ENCODE data around the gene ZNF775. TPM values are rescaled to one million over a fixed set of nuclear protein-coding genes. Genes with fewer than 3 reads are reported as not detected.

The ZNF775 gene
- total and polyA plus RNA-seq, 2 of the 13 experiments (the other 11 are each of a cell fraction or from before 2014, with no cell fraction given): 3.1 to 3.2 TPM

DNA sequence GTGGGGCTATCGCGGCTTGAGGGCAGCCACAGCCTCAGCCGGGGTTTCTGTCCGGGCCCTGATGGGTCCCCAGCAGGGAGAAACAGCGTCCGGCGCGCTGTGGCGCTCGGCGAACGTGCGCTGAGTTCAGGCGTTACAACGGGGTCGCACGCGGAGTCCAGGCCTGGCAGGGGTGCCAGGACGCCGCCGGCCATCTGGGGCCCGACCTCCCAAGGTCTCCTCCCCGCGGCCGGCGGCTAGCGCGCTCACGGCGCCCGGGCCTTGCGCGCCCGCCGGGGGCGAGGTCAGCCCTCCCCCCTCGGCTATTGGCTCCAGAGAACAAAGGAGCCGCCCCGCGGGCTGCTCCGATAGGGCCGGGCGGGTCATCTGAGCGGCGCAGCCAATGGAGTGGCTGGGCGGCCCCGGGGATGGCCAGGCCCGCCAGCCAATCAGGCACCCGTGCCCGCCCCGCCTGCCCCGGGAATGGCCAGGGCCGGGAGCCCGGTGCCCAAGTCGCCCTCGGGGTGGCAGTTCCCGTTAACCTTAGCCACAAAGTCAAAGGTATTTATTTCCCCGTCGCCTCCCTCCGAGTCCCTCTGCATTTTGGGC lies at the start of gene ZNF775 (continued):
- TF ChIP-seq ZNF644 (CRISPR knock-in tag; IDR thresholded peaks at IDR 0.05; ENCODE audit: low read depth) (no peak), NKX3-1 (CRISPR knock-in tag; IDR thresholded peaks at IDR 0.05) (peak; percentile 68; the same call in 1 of the 2 replicates), ZNF598 (CRISPR knock-in tag; IDR thresholded peaks at IDR 0.05; ENCODE audit: borderline replicate concordance) (no peak)
- TF ChIP-seq, protein P1, sequence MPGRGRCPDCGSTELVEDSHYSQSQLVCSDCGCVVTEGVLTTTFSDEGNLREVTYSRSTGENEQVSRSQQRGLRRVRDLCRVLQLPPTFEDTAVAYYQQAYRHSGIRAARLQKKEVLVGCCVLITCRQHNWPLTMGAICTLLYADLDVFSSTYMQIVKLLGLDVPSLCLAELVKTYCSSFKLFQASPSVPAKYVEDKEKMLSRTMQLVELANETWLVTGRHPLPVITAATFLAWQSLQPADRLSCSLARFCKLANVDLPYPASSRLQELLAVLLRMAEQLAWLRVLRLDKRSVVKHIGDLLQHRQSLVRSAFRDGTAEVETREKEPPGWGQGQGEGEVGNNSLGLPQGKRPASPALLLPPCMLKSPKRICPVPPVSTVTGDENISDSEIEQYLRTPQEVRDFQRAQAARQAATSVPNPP (CRISPR knock-in tag; IDR thresholded peaks at IDR 0.05): no peak
- TF ChIP-seq, protein P2, sequence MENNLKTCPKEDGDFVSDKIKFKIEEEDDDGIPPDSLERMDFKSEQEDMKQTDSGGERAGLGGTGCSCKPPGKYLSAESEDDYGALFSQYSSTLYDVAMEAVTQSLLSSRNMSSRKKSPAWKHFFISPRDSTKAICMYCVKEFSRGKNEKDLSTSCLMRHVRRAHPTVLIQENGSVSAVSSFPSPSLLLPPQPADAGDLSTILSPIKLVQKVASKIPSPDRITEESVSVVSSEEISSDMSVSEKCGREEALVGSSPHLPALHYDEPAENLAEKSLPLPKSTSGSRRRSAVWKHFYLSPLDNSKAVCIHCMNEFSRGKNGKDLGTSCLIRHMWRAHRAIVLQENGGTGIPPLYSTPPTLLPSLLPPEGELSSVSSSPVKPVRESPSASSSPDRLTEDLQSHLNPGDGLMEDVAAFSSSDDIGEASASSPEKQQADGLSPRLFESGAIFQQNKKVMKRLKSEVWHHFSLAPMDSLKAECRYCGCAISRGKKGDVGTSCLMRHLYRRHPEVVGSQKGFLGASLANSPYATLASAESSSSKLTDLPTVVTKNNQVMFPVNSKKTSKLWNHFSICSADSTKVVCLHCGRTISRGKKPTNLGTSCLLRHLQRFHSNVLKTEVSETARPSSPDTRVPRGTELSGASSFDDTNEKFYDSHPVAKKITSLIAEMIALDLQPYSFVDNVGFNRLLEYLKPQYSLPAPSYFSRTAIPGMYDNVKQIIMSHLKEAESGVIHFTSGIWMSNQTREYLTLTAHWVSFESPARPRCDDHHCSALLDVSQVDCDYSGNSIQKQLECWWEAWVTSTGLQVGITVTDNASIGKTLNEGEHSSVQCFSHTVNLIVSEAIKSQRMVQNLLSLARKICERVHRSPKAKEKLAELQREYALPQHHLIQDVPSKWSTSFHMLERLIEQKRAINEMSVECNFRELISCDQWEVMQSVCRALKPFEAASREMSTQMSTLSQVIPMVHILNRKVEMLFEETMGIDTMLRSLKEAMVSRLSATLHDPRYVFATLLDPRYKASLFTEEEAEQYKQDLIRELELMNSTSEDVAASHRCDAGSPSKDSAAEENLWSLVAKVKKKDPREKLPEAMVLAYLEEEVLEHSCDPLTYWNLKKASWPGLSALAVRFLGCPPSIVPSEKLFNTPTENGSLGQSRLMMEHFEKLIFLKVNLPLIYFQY (CRISPR knock-in tag; IDR thresholded peaks at IDR 0.05; ENCODE audit: borderline replicate concordance): peak; percentile 48; the same call in 1 of the 2 replicates
- TF ChIP-seq, protein P3, sequence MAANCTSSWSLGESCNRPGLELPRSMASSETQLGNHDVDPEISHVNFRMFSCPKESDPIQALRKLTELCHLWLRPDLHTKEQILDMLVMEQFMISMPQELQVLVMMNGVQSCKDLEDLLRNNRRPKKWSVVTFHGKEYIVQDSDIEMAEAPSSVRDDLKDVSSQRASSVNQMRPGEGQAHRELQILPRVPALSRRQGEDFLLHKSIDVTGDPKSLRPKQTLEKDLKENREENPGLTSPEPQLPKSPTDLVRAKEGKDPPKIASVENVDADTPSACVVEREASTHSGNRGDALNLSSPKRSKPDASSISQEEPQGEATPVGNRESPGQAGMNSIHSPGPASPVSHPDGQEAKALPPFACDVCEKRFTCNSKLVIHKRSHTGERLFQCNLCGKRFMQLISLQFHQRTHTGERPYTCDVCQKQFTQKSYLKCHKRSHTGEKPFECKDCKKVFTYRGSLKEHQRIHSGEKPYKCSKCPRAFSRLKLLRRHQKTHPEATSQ (CRISPR knock-in tag; IDR thresholded peaks at IDR 0.05; ENCODE audit: borderline replicate concordance): no peak
- TF ChIP-seq, protein P4, sequence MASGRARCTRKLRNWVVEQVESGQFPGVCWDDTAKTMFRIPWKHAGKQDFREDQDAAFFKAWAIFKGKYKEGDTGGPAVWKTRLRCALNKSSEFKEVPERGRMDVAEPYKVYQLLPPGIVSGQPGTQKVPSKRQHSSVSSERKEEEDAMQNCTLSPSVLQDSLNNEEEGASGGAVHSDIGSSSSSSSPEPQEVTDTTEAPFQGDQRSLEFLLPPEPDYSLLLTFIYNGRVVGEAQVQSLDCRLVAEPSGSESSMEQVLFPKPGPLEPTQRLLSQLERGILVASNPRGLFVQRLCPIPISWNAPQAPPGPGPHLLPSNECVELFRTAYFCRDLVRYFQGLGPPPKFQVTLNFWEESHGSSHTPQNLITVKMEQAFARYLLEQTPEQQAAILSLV (CRISPR knock-in tag; IDR thresholded peaks at IDR 0.05; ENCODE audit: borderline replicate concordance): no peak
- TF ChIP-seq, protein P5, sequence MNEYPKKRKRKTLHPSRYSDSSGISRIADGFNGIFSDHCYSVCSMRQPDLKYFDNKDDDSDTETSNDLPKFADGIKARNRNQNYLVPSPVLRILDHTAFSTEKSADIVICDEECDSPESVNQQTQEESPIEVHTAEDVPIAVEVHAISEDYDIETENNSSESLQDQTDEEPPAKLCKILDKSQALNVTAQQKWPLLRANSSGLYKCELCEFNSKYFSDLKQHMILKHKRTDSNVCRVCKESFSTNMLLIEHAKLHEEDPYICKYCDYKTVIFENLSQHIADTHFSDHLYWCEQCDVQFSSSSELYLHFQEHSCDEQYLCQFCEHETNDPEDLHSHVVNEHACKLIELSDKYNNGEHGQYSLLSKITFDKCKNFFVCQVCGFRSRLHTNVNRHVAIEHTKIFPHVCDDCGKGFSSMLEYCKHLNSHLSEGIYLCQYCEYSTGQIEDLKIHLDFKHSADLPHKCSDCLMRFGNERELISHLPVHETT (CRISPR knock-in tag; conservative IDR thresholded peaks at IDR 0.05): peak; percentile 87
- TF ChIP-seq, protein P6, sequence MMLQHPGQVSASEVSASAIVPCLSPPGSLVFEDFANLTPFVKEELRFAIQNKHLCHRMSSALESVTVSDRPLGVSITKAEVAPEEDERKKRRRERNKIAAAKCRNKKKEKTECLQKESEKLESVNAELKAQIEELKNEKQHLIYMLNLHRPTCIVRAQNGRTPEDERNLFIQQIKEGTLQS (CRISPR knock-in tag; IDR thresholded peaks at IDR 0.05): peak; percentile 16; the same call in 1 of the 2 replicates
- TF ChIP-seq, protein P7, sequence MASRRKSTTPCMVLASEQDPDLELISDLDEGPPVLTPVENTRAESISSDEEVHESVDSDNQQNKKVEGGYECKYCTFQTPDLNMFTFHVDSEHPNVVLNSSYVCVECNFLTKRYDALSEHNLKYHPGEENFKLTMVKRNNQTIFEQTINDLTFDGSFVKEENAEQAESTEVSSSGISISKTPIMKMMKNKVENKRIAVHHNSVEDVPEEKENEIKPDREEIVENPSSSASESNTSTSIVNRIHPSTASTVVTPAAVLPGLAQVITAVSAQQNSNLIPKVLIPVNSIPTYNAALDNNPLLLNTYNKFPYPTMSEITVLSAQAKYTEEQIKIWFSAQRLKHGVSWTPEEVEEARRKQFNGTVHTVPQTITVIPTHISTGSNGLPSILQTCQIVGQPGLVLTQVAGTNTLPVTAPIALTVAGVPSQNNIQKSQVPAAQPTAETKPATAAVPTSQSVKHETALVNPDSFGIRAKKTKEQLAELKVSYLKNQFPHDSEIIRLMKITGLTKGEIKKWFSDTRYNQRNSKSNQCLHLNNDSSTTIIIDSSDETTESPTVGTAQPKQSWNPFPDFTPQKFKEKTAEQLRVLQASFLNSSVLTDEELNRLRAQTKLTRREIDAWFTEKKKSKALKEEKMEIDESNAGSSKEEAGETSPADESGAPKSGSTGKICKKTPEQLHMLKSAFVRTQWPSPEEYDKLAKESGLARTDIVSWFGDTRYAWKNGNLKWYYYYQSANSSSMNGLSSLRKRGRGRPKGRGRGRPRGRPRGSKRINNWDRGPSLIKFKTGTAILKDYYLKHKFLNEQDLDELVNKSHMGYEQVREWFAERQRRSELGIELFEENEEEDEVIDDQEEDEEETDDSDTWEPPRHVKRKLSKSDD (CRISPR knock-in tag; IDR thresholded peaks at IDR 0.05; ENCODE audit: low read depth): no peak
